Stimulated activated CD8-positive, alpha-beta memory T cell treated with anti-CD3 and anti-CD28 coated beads, Interleukin-15, amount 100 ng/mL, for 1 hour (primary cell): Measurements from ENCODE around the gene SYT13.

Source experiments
- DNase-seq: peaks from one replicate; pipeline ENCODE4 v3.0.0-alpha.2; 2020; ENCODE audit warnings: low read depth

The SYT13 gene

DNA sequence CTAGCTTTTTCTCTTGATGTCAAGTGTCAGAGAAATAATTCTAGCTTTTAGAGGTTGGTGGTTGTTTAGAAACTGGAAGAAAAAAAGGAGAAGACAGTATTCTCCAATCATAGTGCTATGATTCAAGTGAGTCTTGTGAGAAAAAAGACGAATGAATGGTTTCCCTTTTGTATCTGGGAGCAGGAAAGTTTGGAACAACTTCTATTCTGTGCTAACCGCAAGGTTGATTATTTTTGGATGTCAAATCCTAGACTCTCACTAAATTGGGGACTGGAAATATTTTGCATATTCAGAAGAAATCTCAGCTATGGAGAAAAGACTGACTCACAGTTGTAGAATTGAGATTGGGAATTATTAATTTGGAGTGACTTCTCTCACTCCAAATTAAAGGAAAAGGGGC is 69.2 kb downstream of the SYT13 start:
- no peak for DNase-seq

DNA sequence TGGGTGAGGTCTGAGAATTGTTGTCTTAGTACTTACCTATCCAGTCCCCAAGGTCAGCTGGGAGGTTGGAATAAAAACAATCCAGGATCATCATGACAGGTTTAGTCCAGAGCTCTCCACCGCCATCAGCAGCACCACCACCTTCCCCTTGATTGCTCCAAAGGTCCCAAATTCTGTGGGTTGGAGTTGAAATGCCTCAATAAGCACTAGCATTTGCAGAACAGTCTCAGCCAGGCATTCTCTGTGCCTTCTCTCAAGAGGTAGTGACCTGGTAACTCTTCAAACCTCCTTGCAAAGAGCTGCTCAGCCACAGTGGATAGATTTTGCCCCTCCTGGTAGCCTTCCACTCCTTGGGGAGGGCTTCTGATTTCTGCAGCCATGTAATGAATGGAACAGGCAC is 70.1 kb downstream of the SYT13 start:
- DNase-seq: no peak

DNA sequence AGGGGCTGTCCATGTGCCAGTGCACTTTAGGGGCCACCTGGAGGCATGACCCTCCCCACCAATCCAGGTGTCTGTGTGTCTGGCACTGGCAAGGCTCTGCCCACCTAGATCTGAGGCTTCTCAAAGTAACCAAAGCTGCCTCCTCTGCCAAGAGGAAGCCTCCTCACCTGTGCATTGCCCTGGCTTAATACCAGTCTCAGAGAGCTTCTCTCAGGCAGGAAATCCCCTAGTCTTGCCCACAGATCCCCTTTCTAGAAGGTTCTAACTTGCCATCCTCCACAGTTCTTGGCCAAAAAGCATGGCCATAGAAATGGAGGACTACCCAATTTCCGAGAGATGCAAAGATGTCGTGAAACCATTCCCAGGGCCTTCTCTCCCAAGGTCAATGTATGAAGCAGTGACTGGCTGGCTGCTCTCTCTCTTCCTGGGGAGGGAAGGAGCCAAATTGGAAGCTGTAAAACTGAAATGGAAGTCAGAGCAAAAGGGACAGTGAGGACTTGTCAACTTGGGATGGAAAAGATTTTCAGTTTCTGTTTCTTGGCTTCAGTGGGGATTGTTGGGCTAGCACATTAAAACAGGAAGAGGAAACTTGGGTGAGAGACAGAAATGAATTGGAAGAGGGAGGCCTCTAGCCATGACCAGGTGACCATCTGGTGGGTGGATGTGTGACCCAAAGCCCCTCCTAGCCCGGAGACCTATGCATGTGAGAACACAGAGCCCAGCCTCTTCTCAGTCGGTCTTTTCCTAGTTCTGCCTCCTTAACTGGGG is 70.9 kb downstream of the SYT13 start:
- no peak for DNase-seq

DNA sequence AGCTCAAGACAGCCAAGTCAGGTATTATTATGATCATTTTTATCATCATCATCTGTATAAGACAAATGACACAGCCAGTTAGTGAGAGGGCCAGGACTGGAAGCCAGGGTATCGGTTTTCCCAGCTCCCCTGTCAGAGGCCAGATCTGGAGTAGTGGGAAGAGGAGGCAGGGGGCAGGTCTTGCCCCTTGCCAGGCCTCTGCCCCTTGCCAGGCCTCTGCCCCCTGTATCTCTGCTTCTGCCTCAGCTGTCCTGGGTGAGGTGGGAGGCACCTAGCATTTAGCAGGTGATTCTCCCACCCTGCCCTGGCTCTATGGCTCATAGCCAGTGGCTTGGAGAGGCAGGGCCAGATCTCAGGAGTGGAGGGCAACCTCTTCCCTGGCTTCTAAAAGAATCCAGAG is 72.4 kb downstream of the SYT13 start:
- no peak for DNase-seq

DNA sequence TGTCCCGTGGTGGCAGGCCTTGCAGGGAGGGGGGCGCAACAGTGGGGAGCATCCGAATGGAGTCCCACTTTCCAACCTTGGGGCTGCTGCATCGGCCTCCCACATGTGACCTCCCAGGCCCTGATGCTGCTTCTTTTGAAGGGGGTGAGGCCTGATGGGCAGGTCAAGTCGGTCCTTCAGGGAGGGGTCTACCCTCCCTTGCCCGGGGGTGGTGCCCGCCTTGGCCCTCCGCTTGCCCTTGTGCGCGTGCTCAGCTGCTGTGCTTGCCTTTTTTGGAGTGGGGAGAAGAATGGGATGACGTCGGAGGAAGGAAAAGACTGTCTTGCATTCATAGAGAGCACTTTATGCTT is 72.8 kb downstream of the SYT13 start:
- DNase-seq: no peak

DNA sequence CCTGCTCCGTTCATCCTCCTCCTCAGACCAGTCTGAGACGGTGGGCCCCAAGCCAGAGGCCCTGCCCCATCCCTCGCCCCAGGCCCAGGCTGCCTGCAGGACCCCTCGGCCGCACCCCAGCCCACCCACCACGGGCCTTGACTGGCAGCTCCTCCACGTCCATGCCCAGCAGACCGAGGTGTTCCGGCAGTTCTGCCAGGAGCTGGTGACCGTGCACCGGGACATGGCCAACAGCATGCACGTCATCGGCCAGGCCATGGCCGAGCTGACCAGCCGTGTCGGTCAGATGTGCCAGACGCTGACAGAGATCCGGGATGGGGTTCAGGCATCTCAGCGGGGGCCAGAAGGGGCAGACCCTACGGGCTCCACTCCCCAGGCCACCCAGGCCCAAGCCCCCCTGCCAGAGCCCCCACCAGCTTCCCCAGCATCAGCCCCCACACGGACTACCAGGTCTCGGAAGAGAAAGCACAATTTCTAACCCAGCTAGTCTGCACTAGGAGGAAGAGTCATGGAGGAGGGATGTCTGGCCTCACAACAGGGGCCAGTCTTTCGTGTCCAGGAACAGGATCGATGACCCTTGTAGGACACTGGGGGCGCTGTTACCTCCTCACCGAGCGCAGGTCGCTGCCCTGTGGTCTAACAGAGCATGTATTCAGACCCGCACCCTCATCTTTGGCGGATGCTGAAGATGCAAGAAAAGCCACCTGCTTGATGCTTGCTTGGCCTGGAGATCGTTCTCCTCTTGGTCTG is 73.4 kb downstream of the SYT13 start:
- DNase-seq: no peak

DNA sequence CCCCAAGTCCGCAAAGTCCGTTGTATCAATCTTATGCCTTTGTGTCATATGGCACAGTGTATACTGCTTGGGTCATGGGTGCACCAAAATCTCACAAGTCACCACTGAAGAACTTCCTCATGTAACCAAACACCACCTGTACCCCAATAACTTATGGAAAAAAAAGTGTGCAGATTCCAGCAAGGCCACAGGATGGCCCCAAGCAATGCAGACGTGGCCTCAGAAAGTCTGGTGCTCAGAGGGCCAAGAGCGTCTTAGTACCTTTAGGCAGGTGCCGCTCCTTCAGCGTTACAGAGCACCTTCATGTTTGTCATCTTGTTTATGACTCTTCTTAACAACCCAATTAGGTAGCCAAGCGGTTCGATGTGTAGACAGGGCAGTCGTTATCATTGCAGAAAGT is 74.4 kb downstream of the SYT13 start:
- no peak for DNase-seq

DNA sequence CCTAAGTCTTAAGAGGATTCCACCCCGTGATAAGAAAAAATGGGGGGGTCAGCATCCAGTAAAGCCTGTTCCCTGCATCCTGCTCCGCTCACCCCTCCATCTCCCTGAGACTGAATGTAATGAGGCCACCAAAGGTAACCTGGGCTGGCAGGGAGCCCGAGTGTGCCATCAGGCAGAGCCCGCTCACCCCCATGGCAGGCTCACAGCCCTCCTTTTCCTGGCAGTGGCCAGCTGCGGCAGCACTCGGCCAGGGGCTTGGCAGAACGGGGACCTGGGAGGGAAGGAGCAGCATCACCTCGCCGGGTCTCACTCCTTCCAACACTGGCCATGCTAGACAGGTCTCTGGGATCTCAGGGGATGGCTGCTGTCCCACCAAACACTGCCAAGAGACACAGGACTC is 75.3 kb downstream of the SYT13 start:
- no peak for DNase-seq

DNA sequence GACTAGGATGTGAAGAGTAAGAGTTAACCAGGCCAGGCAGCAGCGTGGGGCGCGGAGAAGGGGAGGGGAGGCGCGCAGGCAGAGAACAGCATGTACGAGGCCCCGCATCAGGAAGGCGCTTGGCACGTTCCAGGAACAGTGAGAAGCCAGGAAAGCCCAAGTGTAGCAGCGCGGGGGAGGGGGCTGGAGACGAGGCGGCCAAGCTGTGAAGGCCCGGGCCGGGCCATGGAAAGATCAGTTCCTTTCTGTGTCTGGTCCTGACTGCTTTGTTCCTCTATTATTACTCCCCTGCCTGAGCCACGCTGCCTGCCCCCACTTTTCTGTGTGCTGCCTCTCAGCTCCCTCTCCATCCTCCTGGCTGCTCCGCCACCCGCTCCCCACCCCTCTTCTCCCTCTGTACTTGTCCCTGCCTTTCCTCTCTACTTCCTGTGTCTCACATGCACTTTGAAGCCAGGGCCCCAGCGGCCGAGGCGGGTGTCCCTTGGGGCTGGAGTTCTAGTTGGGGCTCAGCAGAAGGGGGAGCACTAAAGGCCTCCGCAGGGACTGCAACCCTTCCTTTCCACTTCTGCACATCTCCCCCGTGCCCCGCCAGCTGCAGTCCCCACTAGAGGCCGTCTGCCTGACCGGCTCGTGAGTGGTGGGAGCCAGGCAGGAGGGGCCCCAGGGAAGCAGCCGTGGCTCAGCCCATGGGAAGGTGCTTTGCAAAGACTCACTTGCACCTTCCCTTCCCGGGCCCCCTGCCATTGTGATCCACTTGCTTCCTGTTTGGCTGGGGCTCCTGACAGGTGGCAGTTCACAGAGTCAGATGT is 76.0 kb downstream of the SYT13 start:
- DNase-seq: no peak

DNA sequence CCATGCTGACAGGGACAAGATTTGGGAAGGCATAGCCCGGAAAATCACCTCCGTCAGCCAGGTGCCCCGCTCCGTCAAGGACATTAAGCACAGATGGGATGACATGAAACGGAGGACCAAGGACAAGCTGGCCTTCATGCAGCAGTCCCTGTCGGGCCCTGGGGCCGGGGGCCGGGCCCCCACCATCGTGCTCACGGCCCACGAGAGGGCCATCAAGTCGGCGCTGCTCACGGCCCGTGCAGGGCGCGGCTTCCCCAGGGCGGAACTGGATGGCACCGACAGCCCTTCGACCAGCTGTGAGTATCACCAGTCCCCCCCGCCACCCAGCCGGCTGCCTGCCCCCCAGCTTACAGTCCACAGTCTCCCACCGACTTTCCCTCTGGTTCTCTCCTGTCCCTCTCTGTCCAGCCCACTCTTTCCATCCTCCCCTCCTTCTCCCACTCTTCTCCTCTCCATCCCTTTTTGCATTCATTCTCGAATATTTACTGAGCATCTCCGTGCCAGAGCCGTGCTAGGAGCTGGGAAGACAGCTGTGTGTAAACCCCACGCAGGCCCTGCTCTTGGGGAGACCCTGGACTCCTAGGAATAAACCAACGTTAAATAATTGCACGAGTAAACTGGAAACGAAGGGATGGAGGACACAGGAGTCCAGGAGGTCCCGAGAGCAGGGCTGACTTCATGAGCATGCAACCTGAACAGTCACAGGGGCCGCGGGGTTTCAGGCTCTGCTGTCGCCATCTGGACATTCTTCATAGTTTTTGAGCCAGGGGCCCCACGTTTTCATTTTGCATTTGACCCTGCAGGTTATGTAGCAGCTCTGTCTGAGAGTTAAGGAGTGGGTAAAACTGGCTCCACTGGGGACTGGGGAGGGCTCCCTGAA is 76.9 kb downstream of the SYT13 start:
- no peak for DNase-seq

DNA sequence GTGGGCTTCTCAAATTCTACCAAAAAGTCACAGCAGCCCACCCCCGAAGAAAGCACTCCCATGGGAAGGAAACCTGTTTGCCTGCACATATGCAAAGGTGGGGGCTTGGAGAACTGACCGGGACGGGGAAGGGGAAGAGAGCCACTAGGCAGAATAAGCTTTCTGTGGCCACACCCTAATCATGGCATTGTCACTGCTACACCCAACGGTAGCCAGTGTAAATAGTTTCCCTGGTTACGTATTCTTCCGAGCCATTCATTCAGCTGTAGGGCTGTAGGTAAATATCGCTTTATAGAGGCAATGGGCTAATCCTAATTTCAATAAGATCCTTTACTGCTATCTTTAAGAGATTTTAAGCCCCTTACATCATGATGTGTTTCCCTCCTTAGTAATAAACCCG is 78.0 kb downstream of the SYT13 start:
- DNase-seq: no peak

DNA sequence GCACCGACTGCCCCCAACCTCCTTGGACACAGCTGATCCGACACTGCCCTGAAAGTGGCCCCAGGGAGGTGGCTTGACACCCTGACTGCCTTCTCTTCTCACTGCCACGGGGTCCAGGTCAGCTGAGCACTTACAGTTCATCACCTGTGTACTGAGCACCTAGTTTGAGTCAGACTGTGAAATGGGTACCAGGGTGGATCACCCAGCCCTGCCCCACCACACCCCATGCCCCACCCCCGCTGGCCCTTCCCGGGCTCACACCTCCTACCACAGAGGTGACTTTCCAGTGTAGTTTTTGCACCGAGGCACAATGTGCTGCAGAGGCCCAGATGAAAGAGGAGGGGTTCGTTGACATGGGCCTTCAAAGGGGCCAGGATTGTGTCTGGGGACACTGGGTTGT is 80.2 kb downstream of the SYT13 start:
- DNase-seq: no peak

DNA sequence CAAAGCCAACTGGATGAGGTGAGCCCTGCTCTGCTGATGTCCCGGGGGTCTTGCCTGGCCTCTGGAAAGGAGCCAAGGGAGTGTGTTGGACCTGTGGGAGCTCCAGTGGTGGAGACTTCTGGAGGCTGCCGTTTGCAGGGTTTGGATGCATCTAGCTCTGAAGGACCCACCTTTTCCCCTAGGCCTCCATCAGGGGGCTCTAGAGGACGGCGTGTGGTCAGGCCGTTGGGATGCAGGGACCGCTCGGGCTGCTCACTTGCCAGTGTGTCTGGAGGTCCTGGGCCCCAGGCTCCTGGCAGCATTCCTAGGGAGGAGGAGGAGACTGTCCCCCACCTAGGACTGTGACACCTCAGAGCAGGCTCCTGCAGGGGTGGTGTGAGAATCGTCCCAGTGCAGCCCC is 81.4 kb downstream of the SYT13 start:
- no peak for DNase-seq

DNA sequence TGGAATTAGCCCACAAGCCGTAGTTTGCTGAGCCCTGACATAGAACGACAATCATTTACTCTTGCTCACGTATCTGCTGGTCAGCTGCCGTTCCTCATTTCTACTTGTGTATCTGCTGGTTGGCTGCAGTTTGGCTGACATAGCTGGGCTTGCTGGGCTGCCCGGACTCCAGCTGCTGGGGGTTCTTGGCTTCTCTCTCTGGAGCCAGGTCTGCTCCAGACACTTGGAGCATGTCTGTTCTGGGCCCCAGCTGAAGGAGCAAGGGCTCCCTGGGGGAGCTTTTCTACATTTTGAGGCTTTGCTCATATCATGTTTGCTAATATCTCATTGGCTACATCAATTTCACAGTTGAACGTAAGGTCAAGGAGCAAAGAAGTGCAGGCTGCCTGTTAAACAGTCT is 92.4 kb downstream of the SYT13 start:
- DNase-seq: no peak
